Thoracic aorta (tissue), 2 donors: ENCODE data around the gene UNC13D. TPM values are rescaled to one million over a fixed set of nuclear protein-coding genes. Genes with fewer than 3 reads are reported as not detected.
A peak's percentile ranks its signal among the peaks of the same experiment; 100 is the strongest.
"Not testable (repeated sequence)": the region's sequence is repeated elsewhere in the genome, so short reads cannot be mapped to it uniquely, and the experiment has no call there.

Source experiments
- ATAC-seq: fragments of 150-250 bp; one replicate; pipeline ENCODE4 v1.8.0; 2017; ENCODE audit warnings: low read depth; ENCODE audit not compliant: insufficient number of reproducible peaks, low FRiP score
- DNase-seq: peaks from one replicate; pipeline ENCODE4 v3.0.0-alpha.2; 2020; ENCODE audit warnings: low spot score
- H3K27ac ChIP-seq, 2 donors: fragments of 200-600 bp; sonication (generic); 1 replicate in 1 of 2; 2 replicates in 1 of 2; pipeline ENCODE4 v1.5.1; 2016; ENCODE audit warnings: mild to moderate bottlenecking in 2 of 2, moderate library complexity in 2 of 2
- H3K27me3 ChIP-seq: fragments of 200-600 bp; sonication (generic); replicated peaks from 2 replicates; pipeline ENCODE4 v1.6.0; 2016; ENCODE audit warnings: mild to moderate bottlenecking; ENCODE audit not compliant: insufficient read depth
- H3K36me3 ChIP-seq: fragments of 200-600 bp; sonication (generic); one replicate; pipeline ENCODE4 v1.5.1; 2016
- H3K4me1 ChIP-seq, 2 donors: fragments of 200-600 bp; sonication (generic); 1 replicate in 1 of 2; 2 replicates in 1 of 2; pipeline versions ENCODE4 v1.5.1 to v1.6.0; 2016; ENCODE audit warnings: low read depth in 2 of 2, mild to moderate bottlenecking in 1 of 2; ENCODE audit not compliant: control insufficient read depth in 1 of 2
- H3K4me3 ChIP-seq: fragments of 200-600 bp; sonication (generic); 2 replicates; pipeline ENCODE4 v1.5.1; 2016; ENCODE audit warnings: mild to moderate bottlenecking
- H3K9me3 ChIP-seq: fragments of 200-600 bp; sonication (generic); 2 replicates; pipeline ENCODE4 v1.5.1; 2016
- total RNA-seq, 2 donors: library from RNA; depleted of rRNA; stranded (reverse); fragments of >200 nt; gene quantifications; one replicate each; pipeline versions ENCODE4 v1.1.0 to v1.2.3, GENCODE V29; 2016
- TF ChIP-seq, protein P1 (sequence below): fragments of 200-600 bp; sonication (generic); IDR thresholded peaks from one replicate; pipeline ENCODE4 v1.5.1; 2019; ENCODE audit warnings: antibody characterized with exemption

The UNC13D gene
- total RNA-seq, 2 donors from 2014 or later, result 13.5 to 36.0 TPM

DNA sequence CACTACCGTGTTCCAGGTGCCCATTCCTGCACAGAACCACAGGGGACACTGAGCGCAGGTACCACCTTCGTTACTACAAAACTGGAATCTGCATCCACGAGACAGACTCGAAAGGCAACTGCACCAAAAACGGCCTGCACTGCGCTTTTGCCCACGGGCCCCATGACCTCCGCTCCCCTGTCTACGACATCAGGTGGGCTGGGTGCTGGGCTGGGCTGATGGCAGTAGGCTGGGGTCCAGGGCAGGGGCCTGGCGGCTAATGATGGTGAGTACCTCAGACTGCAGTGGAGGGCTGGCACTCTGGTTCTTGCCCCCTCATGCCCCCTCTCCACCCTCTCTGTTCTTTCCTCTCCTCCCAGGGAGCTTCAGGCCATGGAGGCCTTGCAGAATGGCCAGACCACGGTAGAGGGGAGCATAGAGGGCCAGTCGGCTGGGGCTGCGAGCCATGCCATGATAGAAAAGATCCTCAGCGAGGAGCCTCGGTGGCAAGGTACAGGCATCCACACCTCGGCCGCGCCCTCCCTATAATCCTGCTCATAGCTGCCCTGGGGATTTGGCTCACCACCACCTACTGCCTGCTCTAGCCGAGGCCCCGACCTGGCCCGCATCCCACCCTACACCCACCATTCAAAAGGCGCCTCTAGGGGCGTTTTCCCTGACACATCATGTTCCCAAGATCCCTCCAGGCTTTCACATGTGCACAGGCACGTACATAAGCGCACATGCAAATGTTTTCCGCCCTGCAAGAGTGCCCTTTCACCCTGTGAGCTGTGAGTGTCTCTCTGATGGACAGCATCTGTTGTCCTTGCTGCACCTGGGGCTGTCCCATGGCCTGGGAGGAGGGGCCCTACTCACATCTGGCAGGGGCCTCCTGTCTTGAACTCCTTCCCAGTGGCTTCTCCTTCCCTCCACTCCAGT lies 31.8 kb downstream of the UNC13D start:
- peaks cover 64% of the 10 kb centered on the region for H3K36me3 ChIP-seq
- ATAC-seq (no peak), DNase-seq (no peak)
- H3K9me3 ChIP-seq, result no peaks in the 10 kb centered on the region
- no peaks in the 10 kb centered on the region for H3K27me3 ChIP-seq
- no peak overlapping the region for H3K4me3 ChIP-seq
- TF ChIP-seq, protein P1, sequence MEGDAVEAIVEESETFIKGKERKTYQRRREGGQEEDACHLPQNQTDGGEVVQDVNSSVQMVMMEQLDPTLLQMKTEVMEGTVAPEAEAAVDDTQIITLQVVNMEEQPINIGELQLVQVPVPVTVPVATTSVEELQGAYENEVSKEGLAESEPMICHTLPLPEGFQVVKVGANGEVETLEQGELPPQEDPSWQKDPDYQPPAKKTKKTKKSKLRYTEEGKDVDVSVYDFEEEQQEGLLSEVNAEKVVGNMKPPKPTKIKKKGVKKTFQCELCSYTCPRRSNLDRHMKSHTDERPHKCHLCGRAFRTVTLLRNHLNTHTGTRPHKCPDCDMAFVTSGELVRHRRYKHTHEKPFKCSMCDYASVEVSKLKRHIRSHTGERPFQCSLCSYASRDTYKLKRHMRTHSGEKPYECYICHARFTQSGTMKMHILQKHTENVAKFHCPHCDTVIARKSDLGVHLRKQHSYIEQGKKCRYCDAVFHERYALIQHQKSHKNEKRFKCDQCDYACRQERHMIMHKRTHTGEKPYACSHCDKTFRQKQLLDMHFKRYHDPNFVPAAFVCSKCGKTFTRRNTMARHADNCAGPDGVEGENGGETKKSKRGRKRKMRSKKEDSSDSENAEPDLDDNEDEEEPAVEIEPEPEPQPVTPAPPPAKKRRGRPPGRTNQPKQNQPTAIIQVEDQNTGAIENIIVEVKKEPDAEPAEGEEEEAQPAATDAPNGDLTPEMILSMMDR, result no peak
- H3K4me1 ChIP-seq, result peaks cover 9 to 13% of the 10 kb centered on the region in 2 donors
- no peak overlapping the region for H3K27ac ChIP-seq

DNA sequence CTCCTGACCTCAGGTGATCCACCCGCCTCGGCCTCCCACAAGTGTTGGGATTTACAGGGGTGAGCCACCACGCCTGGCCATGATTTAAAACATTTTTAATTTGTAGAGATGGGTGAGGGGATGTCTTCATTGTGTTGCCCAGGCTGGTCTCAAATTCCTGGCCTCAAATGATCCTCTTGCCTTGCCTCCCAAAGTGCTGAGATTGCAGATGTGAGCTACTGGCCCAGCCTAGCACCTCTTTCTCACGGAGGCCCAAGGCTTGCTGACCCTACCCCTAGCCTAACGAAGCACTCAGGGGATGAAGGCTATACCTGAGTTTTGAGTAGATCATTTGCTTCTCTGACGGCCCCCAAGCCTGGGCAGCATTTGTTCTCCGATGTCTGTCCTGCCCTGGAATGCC lies 33.0 kb downstream of the UNC13D start:
- Histone ChIP-seq H3K27me3 (no peaks in the 10 kb centered on the region), H3K9me3 (no peaks in the 10 kb centered on the region), H3K36me3 (peaks cover 52% of the 10 kb centered on the region), H3K4me1 (peaks cover 9 to 13% of the 10 kb centered on the region in 2 donors), H3K27ac (no peak overlapping the region), H3K4me3 (no peak overlapping the region)
- DNase-seq (no peak), ATAC-seq (no peak)
- TF ChIP-seq, protein P1, result no peak

DNA sequence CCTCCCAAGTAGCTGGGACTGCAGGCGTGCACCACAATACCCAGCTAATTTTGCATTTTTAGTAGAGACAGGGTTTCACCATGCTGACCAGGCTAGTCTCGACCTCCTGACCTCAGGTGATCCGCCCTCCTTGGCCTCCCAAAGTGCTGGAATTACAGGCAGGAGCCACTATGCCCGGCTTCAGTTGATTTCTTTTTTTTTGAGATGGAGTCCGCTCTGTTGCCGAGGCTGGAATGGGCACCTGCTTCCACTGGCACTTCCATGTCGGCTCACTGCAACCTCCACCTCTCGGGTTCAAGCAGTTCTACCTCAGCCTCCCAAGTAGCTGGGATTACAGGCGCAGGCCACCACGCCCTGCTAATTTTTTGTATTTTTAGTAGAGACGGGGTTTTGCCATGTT lies 33.4 kb downstream of the UNC13D start:
- not testable (repeated sequence) for H3K9me3 ChIP-seq, H3K27me3 ChIP-seq, ATAC-seq, H3K4me3 ChIP-seq, H3K27ac ChIP-seq, DNase-seq
- Histone ChIP-seq H3K4me1 (peaks cover 9 to 13% of the 10 kb centered on the region in 2 donors), H3K36me3 (peaks cover 50% of the 10 kb centered on the region)

DNA sequence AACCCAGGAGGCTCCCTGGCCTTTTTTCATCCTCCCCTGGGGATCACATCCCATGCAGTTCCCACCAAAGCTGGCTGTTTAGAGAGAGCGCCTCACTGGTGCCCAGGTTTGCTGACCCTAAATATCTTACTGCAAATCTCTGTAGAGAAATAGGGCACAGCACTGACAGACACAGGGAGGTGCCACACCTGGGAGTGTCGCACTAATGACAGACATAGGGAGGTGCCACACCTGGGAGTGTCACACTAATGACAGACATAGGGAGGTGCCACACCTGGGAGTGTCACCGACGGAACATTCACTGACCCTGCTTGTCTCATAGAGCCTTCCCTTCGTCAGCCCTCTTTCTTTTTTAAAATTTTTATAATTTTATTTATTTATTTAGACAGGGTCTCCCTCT lies 34.0 kb downstream of the UNC13D start:
- ATAC-seq, result peak; percentile 47
- DNase-seq, result no peak
- no peaks in the 10 kb centered on the region for H3K27me3 ChIP-seq
- no peaks in the 10 kb centered on the region for H3K9me3 ChIP-seq
- H3K36me3 ChIP-seq, result peaks cover 47% of the 10 kb centered on the region
- H3K4me1 ChIP-seq, result peaks cover 9 to 13% of the 10 kb centered on the region in 2 donors
- TF ChIP-seq, protein P1, result no peak
- H3K4me3 ChIP-seq, result no peak overlapping the region
- H3K27ac ChIP-seq, result no peak overlapping the region

DNA sequence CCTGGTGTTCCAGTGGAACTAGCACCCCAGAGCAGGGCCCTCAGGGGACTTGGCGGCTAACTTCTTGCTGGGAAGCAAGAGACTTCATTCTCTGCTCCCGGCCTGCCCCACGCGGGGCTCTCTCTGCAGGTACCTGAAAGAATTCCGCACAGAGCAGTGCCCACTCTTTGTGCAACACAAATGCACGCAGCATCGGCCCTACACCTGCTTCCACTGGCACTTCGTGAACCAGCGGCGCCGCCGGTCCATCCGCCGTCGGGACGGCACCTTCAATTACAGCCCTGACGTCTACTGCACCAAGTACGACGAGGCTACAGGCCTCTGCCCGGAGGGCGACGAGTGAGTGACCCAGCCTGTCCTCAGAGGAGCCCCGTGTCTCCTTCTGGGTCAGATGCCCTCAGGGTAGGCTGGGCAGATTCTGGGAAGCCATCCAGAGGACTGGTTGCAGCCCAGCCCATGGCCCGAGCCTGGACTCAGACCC lies 34.5 kb downstream of the UNC13D start:
- no peak for DNase-seq
- Histone ChIP-seq H3K27ac (peak overlapping the region in 1 of 2 donors; percentile 15), H3K4me3 (no peak overlapping the region), H3K27me3 (no peaks in the 10 kb centered on the region), H3K9me3 (no peaks in the 10 kb centered on the region), H3K4me1 (peaks cover 9 to 13% of the 10 kb centered on the region in 2 donors), H3K36me3 (peaks cover 44% of the 10 kb centered on the region)
- no peak for ATAC-seq
- TF ChIP-seq, protein P1, result no peak
